Activated naive CD4-positive, alpha-beta T cell treated with anti-CD3 and anti-CD28 coated beads, Interleukin-2, amount 50 U/mL, for 72 hours (primary cell): Measurements from ENCODE around the gene ZC3H12D. TPM values are rescaled to one million over a fixed set of nuclear protein-coding genes. Genes with fewer than 3 reads are reported as not detected.

Experiments used
- ATAC-seq, 2 donors: fragments of 150-1000 bp; cut with Tn5 transposase; 2 replicates each; pipeline ENCODE4 v1.10.0; 2021; ENCODE audit warnings: mild to moderate bottlenecking in 2 of 2, moderate library complexity in 2 of 2
- DNase-seq, 2 donors: peaks; one replicate each; pipeline ENCODE4 v3.0.0; 2021 to 2022; ENCODE audit warnings: low spot score in 2 of 2
- H3K27ac Mint-ChIP-seq, 2 donors: one replicate each; pipeline ENCODE4 v1.8.0; 2022; ENCODE audit warnings: mild to moderate bottlenecking in 2 of 2, mixed read lengths in 2 of 2
- H3K36me3 Mint-ChIP-seq, 2 donors: one replicate each; pipeline ENCODE4 v1.8.0; 2022; ENCODE audit warnings: mixed read lengths in 2 of 2
- H3K9me3 Mint-ChIP-seq, 2 donors: one replicate each; pipeline ENCODE4 v1.8.0; 2022; ENCODE audit warnings: mixed read lengths in 2 of 2
- total RNA-seq, 2 donors: library from RNA; stranded (reverse); gene quantifications; one replicate each; pipeline ENCODE4 v1.2.3, GENCODE V29; 2022

Gene ZC3H12D
- total RNA-seq, 2 donors from 2014 or later: 87.1 to 186 TPM

- DNase-seq (no peak), ATAC-seq (no peak)
- H3K9me3 Mint-ChIP-seq: no peaks in the 10 kb centered on the region
- H3K27ac Mint-ChIP-seq: peak overlapping the region in 1 of 2 donors; percentile 53
- H3K36me3 Mint-ChIP-seq: no peaks in the 10 kb centered on the region
Observed at GRCh38 chr6:149441740-149442139, 43.1 kb downstream of the ZC3H12D start.

GRCh38 chr6:149440735-149441671, 43.8 kb downstream of the ZC3H12D start:
- H3K27ac Mint-ChIP-seq: peak overlapping the region; percentile 53 to 84
- H3K36me3 Mint-ChIP-seq: no peaks in the 10 kb centered on the region
- ATAC-seq: no peak
- H3K9me3 Mint-ChIP-seq: no peaks in the 10 kb centered on the region
- no peak for DNase-seq

GRCh38 chr6:149439626-149440025, 45.2 kb downstream of the ZC3H12D start:
- no peak for DNase-seq
- ATAC-seq: no peak
- H3K9me3 Mint-ChIP-seq: no peaks in the 10 kb centered on the region
- no peaks in the 10 kb centered on the region for H3K36me3 Mint-ChIP-seq
- H3K27ac Mint-ChIP-seq: peak overlapping the region in 1 of 2 donors; percentile 18

- H3K9me3 Mint-ChIP-seq: no peaks in the 10 kb centered on the region
- DNase-seq (no peak), ATAC-seq (peak; percentile 43 to 55)
- no peak overlapping the region for H3K27ac Mint-ChIP-seq
- H3K36me3 Mint-ChIP-seq: no peaks in the 10 kb centered on the region
Observed at GRCh38 chr6:149438855-149439254, 46.0 kb downstream of the ZC3H12D start.

- no peak overlapping the region for H3K27ac Mint-ChIP-seq
- no peaks in the 10 kb centered on the region for H3K36me3 Mint-ChIP-seq
- H3K9me3 Mint-ChIP-seq: no peaks in the 10 kb centered on the region
- ATAC-seq (no peak), DNase-seq (no peak)
Observed at GRCh38 chr6:149437212-149437611, 47.6 kb downstream of the ZC3H12D start.

- ATAC-seq (peak in 1 of 2 donors; percentile 7), DNase-seq (no peak)
- Mint-ChIP-seq H3K9me3 (no peaks in the 10 kb centered on the region), H3K27ac (peak overlapping the region in 1 of 2 donors; percentile 51), H3K36me3 (no peaks in the 10 kb centered on the region)
Observed at GRCh38 chr6:149436647-149437046, 48.2 kb downstream of the ZC3H12D start.

- no peak for DNase-seq
- no peaks in the 10 kb centered on the region for H3K9me3 Mint-ChIP-seq
- no peaks in the 10 kb centered on the region for H3K36me3 Mint-ChIP-seq
- H3K27ac Mint-ChIP-seq: peak overlapping the region in 1 of 2 donors; percentile 51
- peak in 1 of 2 donors; percentile 6 for ATAC-seq
Observed at GRCh38 chr6:149435919-149436586, 48.8 kb downstream of the ZC3H12D start.

GRCh38 chr6:149433881-149434280, 50.9 kb downstream of the ZC3H12D start:
- H3K27ac Mint-ChIP-seq: no peak overlapping the region
- H3K9me3 Mint-ChIP-seq: no peaks in the 10 kb centered on the region
- no peak for ATAC-seq
- no peaks in the 10 kb centered on the region for H3K36me3 Mint-ChIP-seq
- no peak for DNase-seq

GRCh38 chr6:149433405-149433804, 51.4 kb downstream of the ZC3H12D start:
- DNase-seq (no peak), ATAC-seq (no peak)
- Mint-ChIP-seq H3K36me3 (no peaks in the 10 kb centered on the region), H3K9me3 (no peaks in the 10 kb centered on the region), H3K27ac (no peak overlapping the region)

GRCh38 chr6:149431905-149432775, 52.7 kb downstream of the ZC3H12D start:
- DNase-seq (peak; percentile 89 to 97), ATAC-seq (peak; percentile 74 to 98)
- no peaks in the 10 kb centered on the region for H3K9me3 Mint-ChIP-seq
- no peaks in the 10 kb centered on the region for H3K36me3 Mint-ChIP-seq
- H3K27ac Mint-ChIP-seq: peak overlapping the region in 1 of 2 donors; percentile 47

- Mint-ChIP-seq H3K9me3 (no peaks in the 10 kb centered on the region), H3K27ac (peak overlapping the region in 1 of 2 donors; percentile 44), H3K36me3 (no peaks in the 10 kb centered on the region)
- ATAC-seq (no peak), DNase-seq (no peak)
Observed at GRCh38 chr6:149429427-149430360, 55.1 kb downstream of the ZC3H12D start.

- no peak for DNase-seq
- Mint-ChIP-seq H3K36me3 (no peaks in the 10 kb centered on the region), H3K27ac (peak overlapping the region in 1 of 2 donors; percentile 63), H3K9me3 (no peaks in the 10 kb centered on the region)
- ATAC-seq: no peak
Observed at GRCh38 chr6:149428606-149429005, 56.2 kb downstream of the ZC3H12D start.

GRCh38 chr6:149425754-149426153, 59.1 kb downstream of the ZC3H12D start:
- no peaks in the 10 kb centered on the region for H3K36me3 Mint-ChIP-seq
- ATAC-seq: peak in 1 of 2 donors; percentile 7

GRCh38 chr6:149425224-149425623, 59.6 kb downstream of the ZC3H12D start:
- ATAC-seq (peak in 1 of 2 donors; percentile 8), DNase-seq (no peak)
- no peaks in the 10 kb centered on the region for H3K36me3 Mint-ChIP-seq
- H3K27ac Mint-ChIP-seq: no peak overlapping the region
- H3K9me3 Mint-ChIP-seq: no peaks in the 10 kb centered on the region

More at GRCh38 chr6:149425754-149426153, 59.1 kb downstream of the ZC3H12D start:
- H3K27ac Mint-ChIP-seq: peak overlapping the region in 1 of 2 donors; percentile 13
- no peak for DNase-seq
- no peaks in the 10 kb centered on the region for H3K9me3 Mint-ChIP-seq

- Mint-ChIP-seq H3K27ac (peak overlapping the region in 1 of 2 donors; percentile 22), H3K36me3 (no peaks in the 10 kb centered on the region), H3K9me3 (no peaks in the 10 kb centered on the region)
- DNase-seq (no peak), ATAC-seq (no peak)
Observed at GRCh38 chr6:149423964-149424440, 60.8 kb downstream of the ZC3H12D start.
